ENCODE measurements around the gene OR6B2.

OR6B2 gene

GRCh38 chr2:240000671-240001070 is 29.6 kb downstream of the OR6B2 start:
- peaks cover 4% of the 10 kb centered on the region for H3K36me3 ChIP-seq (replicated peaks; ENCODE audit: low read depth, low read length)
- H2AFZ ChIP-seq (ENCODE audit: low read depth, low read length), result no peak overlapping the region
- H3K4me1 ChIP-seq (ENCODE audit: low read length), result no peaks in the 10 kb centered on the region
- H3K9ac ChIP-seq (ENCODE audit: low read length), result no peak overlapping the region
- no peak overlapping the region for H3K4me2 ChIP-seq (ENCODE audit: low read length)
- no peaks in the 10 kb centered on the region for H4K20me1 ChIP-seq (ENCODE audit: insufficient read depth, low read length)
- no peak for TF ChIP-seq CTCF (IDR thresholded peaks at IDR 0.05; ENCODE audit: low read depth, low read length)
- TF ChIP-seq EZH2phosphoT487 (IDR thresholded peaks at IDR 0.05; ENCODE audit: low read depth), result no peak
- H3K27me3 ChIP-seq (ENCODE audit: low read depth, low read length), result no peaks in the 10 kb centered on the region
- no peaks in the 10 kb centered on the region for H3K9me3 ChIP-seq (ENCODE audit: insufficient read depth, low read length)
- no peak overlapping the region for H3K4me3 ChIP-seq (ENCODE audit: low read length)
- no peak overlapping the region for H3K27ac ChIP-seq (ENCODE audit: low read length)
- H3K79me2 ChIP-seq (ENCODE audit: low read length), result no peaks in the 10 kb centered on the region

GRCh38 chr2:239997686-239998409 is 32.4 kb downstream of the OR6B2 start:
- peaks cover 4% of the 10 kb centered on the region for H3K36me3 ChIP-seq (replicated peaks; ENCODE audit: low read depth, low read length)
- no peaks in the 10 kb centered on the region for H3K79me2 ChIP-seq (ENCODE audit: low read length)

GRCh38 chr2:239994086-239994485 is 36.1 kb downstream of the OR6B2 start:
- H3K79me2 ChIP-seq (ENCODE audit: low read length), result no peaks in the 10 kb centered on the region
- H3K27ac ChIP-seq (ENCODE audit: low read length), result no peak overlapping the region
- H3K4me2 ChIP-seq (ENCODE audit: low read length), result no peak overlapping the region
- peaks cover 9% of the 10 kb centered on the region for H3K36me3 ChIP-seq (replicated peaks; ENCODE audit: low read depth, low read length)
- no peaks in the 10 kb centered on the region for H4K20me1 ChIP-seq (ENCODE audit: insufficient read depth, low read length)
- H3K4me1 ChIP-seq (ENCODE audit: low read length), result no peaks in the 10 kb centered on the region
- TF ChIP-seq EZH2phosphoT487 (IDR thresholded peaks at IDR 0.05; ENCODE audit: low read depth) (no peak), CTCF (IDR thresholded peaks at IDR 0.05; ENCODE audit: low read depth, low read length) (no peak)
- no peak overlapping the region for H2AFZ ChIP-seq (ENCODE audit: low read depth, low read length)
- H3K4me3 ChIP-seq (ENCODE audit: low read length), result no peak overlapping the region
- no peaks in the 10 kb centered on the region for H3K9me3 ChIP-seq (ENCODE audit: insufficient read depth, low read length)
- no peak overlapping the region for H3K9ac ChIP-seq (ENCODE audit: low read length)
- no peaks in the 10 kb centered on the region for H3K27me3 ChIP-seq (ENCODE audit: low read depth, low read length)

More at GRCh38 chr2:239997686-239998409, 32.4 kb downstream of the OR6B2 start:
- Histone ChIP-seq H3K9ac (ENCODE audit: low read length) (no peak overlapping the region), H4K20me1 (ENCODE audit: insufficient read depth, low read length) (no peaks in the 10 kb centered on the region), H3K27me3 (ENCODE audit: low read depth, low read length) (no peaks in the 10 kb centered on the region), H3K27ac (ENCODE audit: low read length) (no peak overlapping the region), H3K9me3 (ENCODE audit: insufficient read depth, low read length) (no peaks in the 10 kb centered on the region), H3K4me3 (ENCODE audit: low read length) (no peak overlapping the region), H2AFZ (ENCODE audit: low read depth, low read length) (no peak overlapping the region), H3K4me2 (ENCODE audit: low read length) (no peak overlapping the region), H3K4me1 (ENCODE audit: low read length) (no peaks in the 10 kb centered on the region)
- TF ChIP-seq EZH2phosphoT487 (IDR thresholded peaks at IDR 0.05; ENCODE audit: low read depth) (no peak), CTCF (IDR thresholded peaks at IDR 0.05; ENCODE audit: low read depth, low read length) (no peak)

- H3K9ac ChIP-seq (ENCODE audit: low read length), result no peak overlapping the region
- no peak for TF ChIP-seq EZH2phosphoT487 (IDR thresholded peaks at IDR 0.05; ENCODE audit: low read depth)
- no peak for TF ChIP-seq CTCF (IDR thresholded peaks at IDR 0.05; ENCODE audit: low read depth, low read length)
- no peak overlapping the region for H3K27ac ChIP-seq (ENCODE audit: low read length)
- no peaks in the 10 kb centered on the region for H3K27me3 ChIP-seq (ENCODE audit: low read depth, low read length)
- H3K36me3 ChIP-seq (replicated peaks; ENCODE audit: low read depth, low read length), result peaks cover 9% of the 10 kb centered on the region
- no peaks in the 10 kb centered on the region for H4K20me1 ChIP-seq (ENCODE audit: insufficient read depth, low read length)
- no peaks in the 10 kb centered on the region for H3K9me3 ChIP-seq (ENCODE audit: insufficient read depth, low read length)
- H3K4me3 ChIP-seq (ENCODE audit: low read length), result no peak overlapping the region
- H3K4me1 ChIP-seq (ENCODE audit: low read length), result no peaks in the 10 kb centered on the region
- no peaks in the 10 kb centered on the region for H3K79me2 ChIP-seq (ENCODE audit: low read length)
- H3K4me2 ChIP-seq (ENCODE audit: low read length), result no peak overlapping the region
- no peak overlapping the region for H2AFZ ChIP-seq (ENCODE audit: low read depth, low read length)
Observed at GRCh38 chr2:239993291-239993690, 36.9 kb downstream of the OR6B2 start.

All from OCI-LY3 (cell line).